SHP77 (cell line): Measurements from ENCODE around the gene MEFV.
"Not testable (repeated sequence)": the region's sequence is repeated elsewhere in the genome, so short reads cannot be mapped to it uniquely, and the experiment has no call there.

Source experiments
- DNase-seq, 2 experiments: peaks; one replicate each; lab custom pipeline; 2025; lab: John Stamatoyannopoulos, UW

The MEFV gene

DNA sequence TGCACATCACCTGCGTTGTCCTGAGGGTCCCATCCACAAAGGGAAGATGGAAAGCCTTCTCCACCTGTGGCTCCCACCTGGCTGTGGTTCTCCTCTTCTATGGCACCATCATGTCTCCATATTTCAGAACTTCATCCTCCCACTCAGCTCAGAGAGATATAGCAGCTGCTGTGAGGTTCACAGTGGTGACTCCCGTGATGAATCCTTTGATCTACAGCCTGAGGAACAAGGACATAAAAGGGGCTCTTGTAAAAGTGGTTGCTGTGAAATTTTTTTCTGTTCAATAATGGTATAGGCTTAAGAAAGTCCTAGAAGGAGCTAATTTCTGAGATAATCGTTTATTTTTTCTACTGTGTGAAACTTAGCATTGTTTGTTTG, 40.2 kb downstream of the MEFV start:
- DNase-seq, result no peak

GRCh38 chr16:3215601-3216262, 40.7 kb downstream of the MEFV start:
- DNase-seq, result no peak

GRCh38 chr16:3214904-3215600, 41.4 kb downstream of the MEFV start:
- no peak for DNase-seq

- DNase-seq, result no peak
Measured at GRCh38 chr16:3212567-3212966, 43.9 kb downstream of the MEFV start.

GRCh38 chr16:3212006-3212405, 44.4 kb downstream of the MEFV start:
- DNase-seq, result no peak

DNA sequence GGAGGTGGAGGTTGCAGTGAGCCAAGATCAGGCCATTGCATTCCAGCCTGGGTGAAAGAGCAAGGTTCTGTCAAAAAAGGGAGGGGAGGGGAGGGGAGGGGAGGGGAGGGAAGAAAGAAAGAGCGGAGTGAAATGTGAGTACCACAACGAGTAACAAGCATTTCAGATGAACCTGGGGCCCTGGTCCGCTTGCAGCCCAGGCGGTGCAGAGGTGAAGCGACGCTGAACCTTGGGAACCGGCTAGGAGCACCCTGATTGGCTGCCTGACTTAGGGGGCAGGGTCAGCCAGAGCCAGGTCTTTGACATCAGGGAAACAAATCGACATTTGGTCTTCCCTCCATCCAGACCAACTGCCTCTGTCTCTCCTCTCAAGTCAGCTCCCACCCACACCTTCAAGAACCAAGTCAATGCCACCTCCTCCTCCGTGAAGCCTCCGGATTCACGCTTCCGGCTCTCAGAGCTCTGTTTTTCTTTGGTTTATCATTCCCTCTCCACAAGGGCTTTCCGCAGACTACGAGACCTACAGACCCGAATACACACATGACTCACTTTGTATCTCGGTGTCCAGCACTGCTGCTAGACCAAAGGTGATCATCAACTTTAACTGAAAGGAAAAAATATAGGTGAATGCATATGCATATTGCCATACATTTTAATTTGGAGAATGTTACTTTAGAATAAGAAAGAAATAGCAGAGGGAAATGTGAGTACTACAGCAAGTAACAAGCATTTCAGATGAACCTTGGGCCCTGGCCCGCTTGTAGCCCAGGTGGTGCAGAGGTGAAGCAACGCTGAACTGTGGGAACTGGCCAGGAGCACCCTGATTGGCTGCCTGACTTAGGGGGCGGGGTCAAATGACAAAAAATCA, 49.1 kb downstream of the MEFV start:
- DNase-seq, result no peak

DNA sequence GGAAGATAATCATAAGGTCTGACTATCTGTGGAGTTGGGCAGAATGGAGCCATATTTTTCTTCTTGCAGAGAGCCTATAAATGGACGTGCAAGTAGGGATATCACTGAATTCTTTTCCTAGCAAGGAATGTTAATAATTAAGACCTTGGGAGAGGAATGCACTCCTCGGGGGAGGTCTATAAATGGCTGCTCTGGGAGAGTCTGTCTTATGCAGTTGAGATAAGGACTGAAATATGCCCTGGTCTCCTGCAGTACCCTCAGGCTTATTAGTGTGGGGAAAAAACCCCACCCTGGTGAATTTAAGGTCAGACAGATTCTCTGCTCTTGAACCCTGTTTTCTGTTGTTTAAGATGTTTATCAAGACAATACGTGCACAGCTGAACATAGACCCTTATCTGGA, 50.5 kb downstream of the MEFV start:
- DNase-seq, result not testable (repeated sequence)

- DNase-seq, result no peak
Measured at GRCh38 chr16:3202903-3203539, 53.4 kb downstream of the MEFV start.

GRCh38 chr16:3198334-3199072, 57.9 kb downstream of the MEFV start:
- no peak for DNase-seq

- not testable (repeated sequence) for DNase-seq
Measured at GRCh38 chr16:3197694-3198333, 58.6 kb downstream of the MEFV start.

DNA sequence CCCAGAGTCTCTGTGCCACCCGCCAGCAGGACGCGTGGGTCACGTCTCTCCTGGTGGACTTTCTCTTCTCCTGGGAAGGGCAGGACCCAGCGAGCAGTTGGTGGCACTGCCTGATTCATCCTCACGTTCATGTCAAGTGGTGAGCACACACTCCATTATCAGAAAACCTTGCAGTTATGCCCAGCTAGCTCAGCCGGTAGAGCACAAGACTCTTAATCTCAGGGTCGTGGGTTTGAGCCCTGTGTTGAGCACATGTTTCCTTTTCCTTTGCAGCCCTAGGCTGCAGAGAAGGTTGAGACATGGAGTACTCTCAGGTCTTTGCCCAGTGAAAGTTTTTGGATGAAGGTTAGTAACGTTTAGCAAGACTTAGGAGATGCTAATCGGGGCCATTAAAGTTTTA, 60.5 kb downstream of the MEFV start:
- DNase-seq, result no peak

DNA sequence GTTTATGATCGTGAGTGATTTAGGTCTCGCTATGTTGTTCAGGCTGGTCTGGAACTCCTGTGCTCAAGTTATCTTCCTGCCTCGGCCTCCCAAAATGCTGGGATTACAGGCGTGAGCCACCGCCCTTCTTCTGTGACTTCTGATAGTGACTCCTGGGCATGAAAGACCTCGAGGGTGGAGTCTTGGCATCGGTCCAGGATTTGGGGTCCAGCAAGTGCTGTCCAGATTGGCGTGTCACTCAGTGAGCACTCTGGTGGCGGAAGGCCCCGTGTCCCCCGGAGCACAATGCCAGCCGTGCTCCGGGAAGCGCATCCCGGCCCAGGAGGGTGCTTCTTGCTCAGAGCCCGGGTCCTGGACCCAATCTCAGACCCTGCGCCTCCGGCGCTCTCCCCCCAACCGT, 61.6 kb downstream of the MEFV start:
- no peak for DNase-seq

DNA sequence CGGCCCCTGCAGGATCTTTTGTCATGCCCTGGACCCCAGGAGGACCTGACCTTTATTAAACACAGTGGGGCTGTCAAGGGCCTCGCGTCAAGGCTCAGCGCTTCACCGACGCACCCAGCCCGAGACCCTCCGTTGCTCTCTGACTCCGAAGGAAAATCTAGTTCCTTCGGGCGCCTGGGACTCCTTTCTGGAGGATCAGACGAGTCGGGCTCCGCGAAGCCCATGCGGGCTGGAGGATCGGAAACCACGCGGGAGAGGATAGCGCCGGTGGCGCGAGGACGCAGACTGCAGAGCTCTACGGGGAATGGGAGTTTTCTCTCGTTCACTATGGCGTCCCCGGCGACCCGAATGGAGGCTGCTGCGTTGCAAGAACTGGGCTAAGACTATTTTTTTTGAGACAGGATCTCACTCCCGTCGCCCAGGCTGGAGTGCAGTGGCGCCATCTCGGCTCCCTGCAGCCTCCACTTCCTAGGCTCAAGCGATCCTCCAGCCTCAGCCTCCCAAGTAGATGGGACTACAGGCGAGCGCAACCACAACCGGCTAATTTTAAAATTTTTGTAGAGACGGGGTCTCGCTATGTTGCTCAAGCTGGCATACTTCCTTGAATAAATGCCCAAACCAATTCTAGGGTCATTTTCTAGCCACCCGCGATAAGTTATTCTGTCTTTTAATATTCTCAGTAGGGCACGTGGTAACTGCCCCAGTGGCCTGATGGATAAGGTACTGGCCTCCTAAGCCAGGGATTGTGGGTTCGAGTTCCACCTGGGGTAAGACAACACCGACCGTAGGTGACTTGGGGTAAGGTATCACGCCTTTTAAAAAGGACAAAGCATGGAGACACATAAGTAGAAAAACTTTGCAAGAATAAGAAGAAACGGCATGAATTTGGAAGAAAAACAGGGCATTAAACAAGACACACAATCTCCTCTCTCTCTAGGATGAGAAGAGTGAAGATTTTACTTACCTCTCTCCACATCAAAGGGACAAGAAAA, 62.9 kb downstream of the MEFV start:
- DNase-seq, result no peak

DNA sequence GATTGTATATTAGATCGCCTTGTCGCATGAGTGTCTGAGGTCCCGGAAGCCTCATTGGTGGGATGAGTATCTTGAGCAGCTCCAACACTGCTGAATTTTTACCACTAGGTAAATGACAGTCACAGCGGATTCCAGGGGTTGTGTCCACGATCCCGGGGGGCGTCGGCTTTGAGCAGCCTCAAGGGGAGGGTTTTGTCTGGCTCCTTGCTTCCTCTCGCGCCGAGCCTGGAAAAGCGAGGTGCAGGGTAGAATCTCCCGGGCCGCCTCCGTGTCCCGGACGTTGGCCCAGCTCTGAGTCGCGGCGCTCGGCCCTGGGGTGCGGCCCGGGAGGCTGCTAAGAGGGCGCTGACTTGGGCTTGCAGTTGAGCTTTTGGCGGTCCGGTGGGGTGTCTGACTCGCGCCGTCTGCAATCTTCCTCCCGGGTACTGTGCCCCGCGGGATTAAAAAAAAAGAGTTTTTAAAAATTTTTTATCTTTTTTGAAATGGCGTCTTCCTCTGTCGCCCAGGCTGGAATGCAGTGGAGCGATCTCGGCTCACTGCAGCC, 63.9 kb downstream of the MEFV start:
- DNase-seq, result no peak
